Measurements from ENCODE around the gene CRTC1. TPM values are rescaled to one million over a fixed set of nuclear protein-coding genes. Genes with fewer than 3 reads are reported as not detected.

Gene CRTC1
- total and polyA plus RNA-seq, 9 of the 15 experiments (the other 6 are each of a cell fraction or from before 2014, with no cell fraction given) = 0.25 to 3.8 (median 1.2) TPM; not detected in 2

DNA sequence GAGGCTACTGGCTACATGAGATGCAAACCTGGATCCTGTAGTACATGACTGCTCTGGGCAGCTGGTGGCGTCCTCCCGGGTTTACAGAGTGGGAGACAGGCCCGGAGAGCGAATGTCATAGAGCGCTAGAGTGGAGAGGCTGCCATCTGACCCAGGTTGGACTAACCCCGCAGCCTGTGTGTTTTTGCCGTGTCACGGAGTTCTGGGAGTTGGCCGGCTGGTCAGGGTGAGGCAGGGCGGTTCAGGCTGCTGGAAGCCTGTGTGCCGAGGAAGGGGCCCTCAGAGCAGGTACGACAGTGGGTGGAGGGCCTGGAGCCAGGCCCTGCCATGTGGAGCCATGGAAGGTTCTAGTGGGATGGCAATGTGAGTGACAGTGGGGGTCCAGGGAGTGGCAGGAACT, 12.5 kb downstream of the CRTC1 start (continued):
- TF ChIP-seq ZBTB33 (CRISPR knock-in tag; IDR thresholded peaks at IDR 0.05) (peak; percentile 83), U2AF2 (optimal IDR thresholded peaks at IDR 0.05; ENCODE audit: low read depth, low read length) (no peak), NFE2 (IDR thresholded peaks at IDR 0.05; ENCODE audit: low read depth) (peak; percentile 61; the same call in 1 of the 2 replicates), HDAC6 (IDR thresholded peaks at IDR 0.05; ENCODE audit: low read depth, low read length) (no peak), MAFG (tag; conservative IDR thresholded peaks at IDR 0.05) (peak; percentile 54; the same call in 1 of the 2 replicates), ARID3B (CRISPR knock-in tag; IDR thresholded peaks at IDR 0.05; ENCODE audit: borderline replicate concordance) (no peak), MAZ (CRISPR knock-in tag; conservative IDR thresholded peaks at IDR 0.05 in 1 of 2, IDR thresholded peaks at IDR 0.05 in 1 of 2) (no peak)
- TF ChIP-seq, protein P1, sequence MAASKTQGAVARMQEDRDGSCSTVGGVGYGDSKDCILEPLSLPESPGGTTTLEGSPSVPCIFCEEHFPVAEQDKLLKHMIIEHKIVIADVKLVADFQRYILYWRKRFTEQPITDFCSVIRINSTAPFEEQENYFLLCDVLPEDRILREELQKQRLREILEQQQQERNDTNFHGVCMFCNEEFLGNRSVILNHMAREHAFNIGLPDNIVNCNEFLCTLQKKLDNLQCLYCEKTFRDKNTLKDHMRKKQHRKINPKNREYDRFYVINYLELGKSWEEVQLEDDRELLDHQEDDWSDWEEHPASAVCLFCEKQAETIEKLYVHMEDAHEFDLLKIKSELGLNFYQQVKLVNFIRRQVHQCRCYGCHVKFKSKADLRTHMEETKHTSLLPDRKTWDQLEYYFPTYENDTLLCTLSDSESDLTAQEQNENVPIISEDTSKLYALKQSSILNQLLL (CRISPR knock-in tag; IDR thresholded peaks at IDR 0.05; ENCODE audit: borderline replicate concordance) = no peak

All from K562 (cell line).